Lower leg skin (tissue), 4 donors: ENCODE measurements around the gene ITGA3. TPM values are rescaled to one million over a fixed set of nuclear protein-coding genes. Genes with fewer than 3 reads are reported as not detected.
"Not testable (repeated sequence)": the region's sequence is repeated elsewhere in the genome, so short reads cannot be mapped to it uniquely, and the experiment has no call there.

ENCODE experiments used
- DNase-seq, 2 donors: peaks; one replicate each; pipeline ENCODE4 v3.0.0-alpha.2; 2019; ENCODE audit warnings: low spot score in 2 of 2
- H3K4me3 ChIP-seq: fragments of 200-600 bp; sonication (generic); 2 replicates; pipeline ENCODE4 v1.5.1; 2017; ENCODE audit warnings: mild to moderate bottlenecking, low read depth; ENCODE audit not compliant: poor library complexity, severe bottlenecking
- CTCF ChIP-seq, 3 donors: fragments of 450-650 bp; IDR thresholded peaks; one replicate each; pipeline ENCODE4 v1.5.1; 2016; ENCODE audit warnings: antibody characterized with exemption in 3 of 3, mild to moderate bottlenecking in 3 of 3, moderate library complexity in 2 of 3
- POLR2A ChIP-seq, 2 donors: fragments of 450-650 bp; IDR thresholded peaks; one replicate each; pipeline ENCODE4 v1.6.1; 2016 to 2017; ENCODE audit warnings: antibody characterized with exemption in 2 of 2, mild to moderate bottlenecking in 1 of 2, moderate library complexity in 1 of 2
- WGBS, 2 donors: methylation state at CpG; one replicate each; pipeline ENCODE4 v1.1.5; 2018; 5-methylcytosine and 5-hydroxymethylcytosine counted together
- intact Hi-C: fragments of 100-400 bp; cut with DNase I; formaldehyde crosslinking; loops from one replicate; pipeline ENCODE4 v1.15.0; 2023; ENCODE audit warnings: low total_unique reads
- total RNA-seq, 4 donors: library from RNA; depleted of rRNA; stranded (reverse); fragments of >200 nt; gene quantifications; one replicate each; pipeline ENCODE4 v1.1.0, GENCODE V29; 2016

Gene ITGA3
- total RNA-seq, 4 donors from 2014 or later: 99.7 to 148 (median 121) TPM

GRCh38 chr17:50035945-50036344 is 20.0 kb upstream of the ITGA3 start:
- WGBS, 2 donors: 90 to 100% methylated on average over 1 of the region's 1 CpG
- H3K4me3 ChIP-seq: no peak overlapping the region
- peak in 1 of 2 donors; percentile 56 for DNase-seq
- TF ChIP-seq POLR2A (IDR thresholded peaks at IDR 0.05) (no peak), CTCF (IDR thresholded peaks at IDR 0.05) (no peak)
- intact Hi-C loops: no loop called here

GRCh38 chr17:50036455-50037261 is 19.3 kb upstream of the ITGA3 start:
- 53 to 62% methylated on average over 11 of the region's 11 CpGs for WGBS, 2 donors
- DNase-seq: peak in 1 of 2 donors; percentile 80

GRCh38 chr17:50037321-50038107 is 18.4 kb upstream of the ITGA3 start:
- TF ChIP-seq POLR2A (IDR thresholded peaks at IDR 0.05) (no peak), CTCF (IDR thresholded peaks at IDR 0.05) (no peak)
- DNase-seq: peak in 1 of 2 donors; percentile 84
- no peak overlapping the region for H3K4me3 ChIP-seq
- 40 to 46% methylated on average over 13 to 14 of the region's 14 CpGs for WGBS, 2 donors
- intact Hi-C loops: no loop called here

More at GRCh38 chr17:50036455-50037261, 19.3 kb upstream of the ITGA3 start:
- intact Hi-C loops: no loop called here
- no peak overlapping the region for H3K4me3 ChIP-seq
- no peak for TF ChIP-seq POLR2A (IDR thresholded peaks at IDR 0.05)
- no peak for TF ChIP-seq CTCF (IDR thresholded peaks at IDR 0.05)

GRCh38 chr17:50039058-50039457 is 16.9 kb upstream of the ITGA3 start:
- intact Hi-C loops: no loop called here
- no peak for DNase-seq
- no peak overlapping the region for H3K4me3 ChIP-seq
- TF ChIP-seq CTCF (IDR thresholded peaks at IDR 0.05): no peak
- WGBS, 2 donors: 89% methylated on average over 4 of the region's 4 CpGs

- H3K4me3 ChIP-seq, DNase-seq, intact Hi-C loops: not testable (repeated sequence)
- 78 to 86% methylated on average over 5 of the region's 5 CpGs for WGBS, 2 donors
These were observed 15.4 kb upstream of the ITGA3 start for GRCh38 chr17:50040496-50040895.

GRCh38 chr17:50042211-50042610 is 13.7 kb upstream of the ITGA3 start:
- 94 to 97% methylated on average over 5 of the region's 5 CpGs for WGBS, 2 donors
- intact Hi-C loops: no loop called here
- TF ChIP-seq POLR2A (IDR thresholded peaks at IDR 0.05) (no peak), CTCF (IDR thresholded peaks at IDR 0.05) (no peak)
- no peak for DNase-seq
- no peak overlapping the region for H3K4me3 ChIP-seq
